Lower lobe of right lung (tissue), 2 donors: ENCODE data around the gene ERGIC3. TPM values are rescaled to one million over a fixed set of nuclear protein-coding genes. Genes with fewer than 3 reads are reported as not detected.

ENCODE experiments used
- ATAC-seq, 2 donors: fragments of 200-7000 bp; cut with Tn5 transposase; one replicate each; pipeline ENCODE4 v1.9.1; 2020 to 2022; ENCODE audit warnings: mild to moderate bottlenecking in 2 of 2, moderate library complexity in 2 of 2
- DNase-seq: peaks from one replicate; pipeline ENCODE4 v3.0.0-alpha.2; 2020
- H3K27ac ChIP-seq: fragments of 200-600 bp; one replicate; pipeline ENCODE4 v1.8.0; 2022
- H3K27me3 ChIP-seq: fragments of 200-600 bp; one replicate; pipeline ENCODE4 v1.8.0; 2022; ENCODE audit warnings: low read depth
- H3K36me3 ChIP-seq: fragments of 200-600 bp; one replicate; pipeline ENCODE4 v1.8.0; 2022; ENCODE audit warnings: mild to moderate bottlenecking
- H3K4me1 ChIP-seq: fragments of 200-600 bp; one replicate; pipeline ENCODE4 v1.8.0; 2022
- H3K4me3 ChIP-seq: fragments of 200-600 bp; one replicate; pipeline ENCODE4 v1.8.0; 2022; ENCODE audit warnings: mild to moderate bottlenecking
- H3K9me3 ChIP-seq: fragments of 200-600 bp; one replicate; pipeline ENCODE4 v1.8.0; 2022
- intact Hi-C: fragments of 100-400 bp; cut with DNase I; formaldehyde crosslinking; loops from one replicate; pipeline ENCODE4 v1.11.0; 2022
- total RNA-seq: library from RNA; stranded (reverse); fragmentation: NEBNext Ultra II Directional; extraction: Animal tissue kit (Norgen Biotek cat#: 25700); gene quantifications from one replicate; pipeline ENCODE4 v1.2.1, GENCODE V29; 2021
- TF ChIP-seq, protein P1 (sequence below): fragments of 200-600 bp; IDR thresholded peaks from one replicate; pipeline ENCODE4 v1.8.0; 2022; ENCODE audit warnings: antibody characterized with exemption, mild to moderate bottlenecking
- donor health status: DM: no; HTN: yes; CAD: no; lungs with severe emphysema.

Gene ERGIC3
- total RNA-seq, 1 donor from 2014 or later: 189 TPM

- H3K27me3 ChIP-seq: no peaks in the 10 kb centered on the region
- intact Hi-C loops: no loop called here
- DNase-seq (no peak), ATAC-seq (no peak)
- no peak overlapping the region for H3K4me3 ChIP-seq
- H3K9me3 ChIP-seq: no peaks in the 10 kb centered on the region
- TF ChIP-seq, protein P1, sequence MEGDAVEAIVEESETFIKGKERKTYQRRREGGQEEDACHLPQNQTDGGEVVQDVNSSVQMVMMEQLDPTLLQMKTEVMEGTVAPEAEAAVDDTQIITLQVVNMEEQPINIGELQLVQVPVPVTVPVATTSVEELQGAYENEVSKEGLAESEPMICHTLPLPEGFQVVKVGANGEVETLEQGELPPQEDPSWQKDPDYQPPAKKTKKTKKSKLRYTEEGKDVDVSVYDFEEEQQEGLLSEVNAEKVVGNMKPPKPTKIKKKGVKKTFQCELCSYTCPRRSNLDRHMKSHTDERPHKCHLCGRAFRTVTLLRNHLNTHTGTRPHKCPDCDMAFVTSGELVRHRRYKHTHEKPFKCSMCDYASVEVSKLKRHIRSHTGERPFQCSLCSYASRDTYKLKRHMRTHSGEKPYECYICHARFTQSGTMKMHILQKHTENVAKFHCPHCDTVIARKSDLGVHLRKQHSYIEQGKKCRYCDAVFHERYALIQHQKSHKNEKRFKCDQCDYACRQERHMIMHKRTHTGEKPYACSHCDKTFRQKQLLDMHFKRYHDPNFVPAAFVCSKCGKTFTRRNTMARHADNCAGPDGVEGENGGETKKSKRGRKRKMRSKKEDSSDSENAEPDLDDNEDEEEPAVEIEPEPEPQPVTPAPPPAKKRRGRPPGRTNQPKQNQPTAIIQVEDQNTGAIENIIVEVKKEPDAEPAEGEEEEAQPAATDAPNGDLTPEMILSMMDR: no peak
- H3K27ac ChIP-seq: no peak overlapping the region
- H3K36me3 ChIP-seq: no peaks in the 10 kb centered on the region
- H3K4me1 ChIP-seq: no peaks in the 10 kb centered on the region
Observed at GRCh38 chr20:35592339-35592974, 50.6 kb downstream of the ERGIC3 start.

GRCh38 chr20:35595456-35595855, 53.6 kb downstream of the ERGIC3 start:
- TF ChIP-seq, protein P1: no peak
- H3K36me3 ChIP-seq: no peaks in the 10 kb centered on the region
- no peak overlapping the region for H3K4me3 ChIP-seq
- H3K27me3 ChIP-seq: peaks cover 7% of the 10 kb centered on the region
- ATAC-seq: no peak
- H3K9me3 ChIP-seq: no peaks in the 10 kb centered on the region
- no peak for DNase-seq
- no peak overlapping the region for H3K27ac ChIP-seq
- H3K4me1 ChIP-seq: peaks cover 2% of the 10 kb centered on the region
- intact Hi-C loops: no loop called here

- Histone ChIP-seq H3K36me3 (no peaks in the 10 kb centered on the region), H3K9me3 (no peaks in the 10 kb centered on the region), H3K4me1 (peaks cover 6% of the 10 kb centered on the region), H3K27ac (no peak overlapping the region), H3K27me3 (peaks cover 11% of the 10 kb centered on the region), H3K4me3 (no peak overlapping the region)
- ATAC-seq (no peak), DNase-seq (no peak)
- TF ChIP-seq, protein P1: no peak
- intact Hi-C loops: no loop called here
Observed at GRCh38 chr20:35595901-35596300, 54.0 kb downstream of the ERGIC3 start.

DNA sequence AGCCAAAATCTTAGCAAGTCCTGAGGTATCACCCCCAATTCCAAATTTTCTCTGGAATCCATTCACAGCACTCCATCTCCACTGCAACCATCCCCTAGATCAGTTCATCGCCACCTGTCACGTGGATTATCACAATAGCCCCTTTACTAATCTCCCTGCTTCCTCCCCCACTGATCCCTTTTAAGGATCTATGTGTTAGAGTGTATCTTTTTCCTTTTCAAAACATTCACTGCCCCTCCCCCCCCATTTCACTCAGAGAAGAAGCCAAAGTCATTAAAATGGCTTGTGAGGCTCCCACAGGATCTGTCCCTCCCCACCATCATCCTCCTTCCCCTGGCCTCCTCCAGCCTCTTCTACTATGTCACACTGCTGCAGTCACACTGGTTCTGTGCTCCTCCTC, 55.3 kb downstream of the ERGIC3 start:
- peaks cover 19% of the 10 kb centered on the region for H3K4me1 ChIP-seq
- intact Hi-C loops: no loop called here
- peaks cover 23% of the 10 kb centered on the region for H3K27me3 ChIP-seq
- DNase-seq (no peak), ATAC-seq (no peak)
- TF ChIP-seq, protein P1: no peak
- H3K36me3 ChIP-seq: no peaks in the 10 kb centered on the region
- no peak overlapping the region for H3K4me3 ChIP-seq
- H3K27ac ChIP-seq: no peak overlapping the region
- H3K9me3 ChIP-seq: no peaks in the 10 kb centered on the region

- no peak for DNase-seq
- intact Hi-C loops: no loop called here
Observed at GRCh38 chr20:35598476-35598875, 56.6 kb downstream of the ERGIC3 start.

More at GRCh38 chr20:35598476-35598875, 56.6 kb downstream of the ERGIC3 start:
- Histone ChIP-seq H3K27me3 (peaks cover 28% of the 10 kb centered on the region), H3K9me3 (no peaks in the 10 kb centered on the region), H3K4me3 (no peak overlapping the region), H3K4me1 (peaks cover 20% of the 10 kb centered on the region), H3K27ac (no peak overlapping the region), H3K36me3 (no peaks in the 10 kb centered on the region)
- TF ChIP-seq, protein P1: no peak
- ATAC-seq: no peak
